OCI-LY3 (cell line): ENCODE results near the gene STIM1.

Experiments used
- CTCF ChIP-seq: fragments of 200-600, 300-600 bp; sonication (generic); IDR thresholded peaks from 2 replicates; pipeline ENCODE4 v1.5.1; 2014; ENCODE audit warnings: antibody characterized with exemption, low read length, low read depth
- EZH2phosphoT487 ChIP-seq: fragments of 200-600 bp; shearing (Covaris generic); IDR thresholded peaks from 2 replicates; pipeline ENCODE4 v1.6.1; 2018; ENCODE audit warnings: antibody characterized with exemption, mixed run types, low read depth

GRCh38 chr11:4083198-4083597 is 227.7 kb downstream of the STIM1 start:
- TF ChIP-seq CTCF, result no peak
- TF ChIP-seq EZH2phosphoT487, result no peak
